ENCODE results near the gene BMP2K.

The BMP2K gene

DNA sequence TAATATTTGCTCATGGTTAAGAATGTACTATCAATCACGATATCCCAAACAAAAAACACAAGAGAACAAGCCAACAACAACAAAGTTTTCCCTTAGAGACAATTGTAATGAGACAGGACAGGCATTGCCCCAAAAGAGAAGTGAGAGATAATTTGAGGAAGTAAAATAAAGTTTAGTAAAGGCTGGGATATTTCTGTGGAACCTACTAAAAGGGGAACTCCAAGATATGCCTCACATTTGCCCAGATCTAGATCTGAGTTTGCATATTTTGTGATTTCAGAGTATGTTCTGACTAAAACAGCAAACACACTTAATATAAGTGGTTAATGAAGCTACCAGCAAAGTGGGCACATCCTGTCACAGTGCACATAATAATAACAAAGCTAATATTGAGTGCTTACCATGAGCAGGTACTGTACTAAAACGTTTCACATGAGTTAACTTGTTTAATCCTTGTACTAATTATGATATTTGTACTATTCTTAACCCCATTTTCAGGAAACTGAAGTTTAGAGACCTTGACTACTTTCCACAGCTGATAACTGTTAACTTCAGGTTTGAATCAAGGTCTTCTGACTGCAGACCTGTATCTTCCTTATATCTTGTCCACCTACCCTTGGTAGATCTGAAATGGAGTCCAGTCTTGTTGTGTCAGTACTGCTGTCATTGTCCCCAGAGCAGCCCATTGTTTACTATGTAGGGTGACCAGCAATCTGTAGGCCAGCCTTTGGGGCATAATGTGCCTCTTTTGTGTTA, 26.0 kb upstream of the BMP2K start:
- Histone ChIP-seq H3K27ac (no peak overlapping the region), H3K36me3 (no peaks in the 10 kb centered on the region), H3K4me3 (ENCODE audit: low read depth, low read length) (no peak overlapping the region), H3K9me3 (ENCODE audit: severe bottlenecking) (no peaks in the 10 kb centered on the region), H3K27me3 (ENCODE audit: insufficient read depth, low read depth, severe bottlenecking) (no peaks in the 10 kb centered on the region)
- TF ChIP-seq, protein P1, sequence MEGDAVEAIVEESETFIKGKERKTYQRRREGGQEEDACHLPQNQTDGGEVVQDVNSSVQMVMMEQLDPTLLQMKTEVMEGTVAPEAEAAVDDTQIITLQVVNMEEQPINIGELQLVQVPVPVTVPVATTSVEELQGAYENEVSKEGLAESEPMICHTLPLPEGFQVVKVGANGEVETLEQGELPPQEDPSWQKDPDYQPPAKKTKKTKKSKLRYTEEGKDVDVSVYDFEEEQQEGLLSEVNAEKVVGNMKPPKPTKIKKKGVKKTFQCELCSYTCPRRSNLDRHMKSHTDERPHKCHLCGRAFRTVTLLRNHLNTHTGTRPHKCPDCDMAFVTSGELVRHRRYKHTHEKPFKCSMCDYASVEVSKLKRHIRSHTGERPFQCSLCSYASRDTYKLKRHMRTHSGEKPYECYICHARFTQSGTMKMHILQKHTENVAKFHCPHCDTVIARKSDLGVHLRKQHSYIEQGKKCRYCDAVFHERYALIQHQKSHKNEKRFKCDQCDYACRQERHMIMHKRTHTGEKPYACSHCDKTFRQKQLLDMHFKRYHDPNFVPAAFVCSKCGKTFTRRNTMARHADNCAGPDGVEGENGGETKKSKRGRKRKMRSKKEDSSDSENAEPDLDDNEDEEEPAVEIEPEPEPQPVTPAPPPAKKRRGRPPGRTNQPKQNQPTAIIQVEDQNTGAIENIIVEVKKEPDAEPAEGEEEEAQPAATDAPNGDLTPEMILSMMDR (IDR thresholded peaks at IDR 0.05; ENCODE audit: low read depth, low read length), result no peak
- DNase-seq, result no peak

DNA sequence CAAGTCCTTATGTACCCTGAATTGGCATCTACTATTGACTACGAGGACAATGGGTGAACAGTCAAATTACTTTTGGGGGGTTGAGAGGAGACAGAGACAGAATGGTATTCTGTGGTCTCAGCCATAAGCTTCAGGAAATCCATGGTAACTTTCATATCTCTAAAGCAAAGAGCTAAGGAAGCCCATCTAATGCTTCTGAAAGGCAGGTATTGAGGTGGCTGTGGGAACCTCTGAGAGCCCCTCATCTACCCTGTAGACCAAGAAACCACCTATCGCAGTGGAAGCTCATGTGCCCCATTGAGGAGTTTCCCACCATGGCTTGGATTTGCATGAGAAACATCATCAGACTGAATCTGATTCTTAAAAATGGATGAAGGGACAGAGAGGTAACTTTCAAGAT, 23.1 kb upstream of the BMP2K start:
- no peak for DNase-seq
- H3K9me3 ChIP-seq (ENCODE audit: severe bottlenecking), result no peaks in the 10 kb centered on the region
- TF ChIP-seq, protein P1 (IDR thresholded peaks at IDR 0.05; ENCODE audit: low read depth, low read length), result no peak
- no peaks in the 10 kb centered on the region for H3K27me3 ChIP-seq (ENCODE audit: insufficient read depth, low read depth, severe bottlenecking)
- H3K36me3 ChIP-seq, result no peaks in the 10 kb centered on the region
- no peak overlapping the region for H3K27ac ChIP-seq
- H3K4me3 ChIP-seq (ENCODE audit: low read depth, low read length), result no peak overlapping the region

- no peak overlapping the region for H3K27ac ChIP-seq
- H3K36me3 ChIP-seq, result no peaks in the 10 kb centered on the region
- DNase-seq, result no peak
- no peaks in the 10 kb centered on the region for H3K27me3 ChIP-seq (ENCODE audit: insufficient read depth, low read depth, severe bottlenecking)
- H3K9me3 ChIP-seq (ENCODE audit: severe bottlenecking), result no peaks in the 10 kb centered on the region
- H3K4me3 ChIP-seq (ENCODE audit: low read depth, low read length), result no peak overlapping the region
- TF ChIP-seq, protein P1 (IDR thresholded peaks at IDR 0.05; ENCODE audit: low read depth, low read length), result no peak
These were observed 21.3 kb upstream of the BMP2K start for GRCh38 chr4:78754872-78755271.

DNA sequence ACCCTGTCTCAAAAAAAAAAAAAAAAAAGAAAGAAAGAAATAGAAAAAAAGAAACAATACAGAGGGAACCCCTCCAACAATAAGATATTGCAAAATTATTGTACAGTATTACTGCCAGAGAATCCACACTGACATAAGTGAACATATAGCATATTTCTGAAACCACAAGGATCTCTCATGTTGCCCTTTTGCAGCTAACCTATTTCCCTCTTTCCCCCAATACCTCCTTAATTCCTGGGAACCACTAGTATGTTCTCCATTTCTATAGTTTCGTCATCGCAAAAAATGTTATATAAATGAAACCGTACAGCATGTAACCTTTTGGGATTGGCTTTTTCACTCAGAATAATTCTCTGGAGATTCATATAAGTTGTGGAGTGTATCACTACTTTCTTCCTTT, 20.0 kb upstream of the BMP2K start:
- no peak overlapping the region for H3K27ac ChIP-seq
- no peak overlapping the region for H3K4me3 ChIP-seq (ENCODE audit: low read depth, low read length)
- no peaks in the 10 kb centered on the region for H3K9me3 ChIP-seq (ENCODE audit: severe bottlenecking)
- H3K36me3 ChIP-seq, result no peaks in the 10 kb centered on the region
- no peaks in the 10 kb centered on the region for H3K27me3 ChIP-seq (ENCODE audit: insufficient read depth, low read depth, severe bottlenecking)
- DNase-seq, result no peak
- TF ChIP-seq, protein P1 (IDR thresholded peaks at IDR 0.05; ENCODE audit: low read depth, low read length), result no peak

DNA sequence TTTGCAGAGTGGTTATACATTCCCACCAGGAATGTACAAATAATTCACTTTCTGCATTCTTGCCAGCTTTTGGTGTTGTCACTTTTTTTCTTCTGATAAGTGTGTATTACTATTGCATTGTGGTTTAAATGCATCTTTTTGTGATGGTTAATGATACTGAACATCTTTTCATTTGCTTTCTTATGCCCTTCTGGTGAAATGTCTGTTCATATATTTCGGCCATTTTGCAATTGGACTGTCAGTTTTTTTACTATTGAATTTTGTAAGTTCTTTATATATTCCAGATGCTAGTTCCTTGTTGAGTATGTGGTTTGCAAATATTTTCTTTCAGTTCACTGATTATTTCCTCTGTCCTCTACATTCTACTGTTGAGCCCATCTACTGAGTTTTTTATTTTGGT, 19.4 kb upstream of the BMP2K start:
- Histone ChIP-seq H3K27me3 (ENCODE audit: insufficient read depth, low read depth, severe bottlenecking) (no peaks in the 10 kb centered on the region), H3K27ac (no peak overlapping the region), H3K4me3 (ENCODE audit: low read depth, low read length) (no peak overlapping the region), H3K36me3 (no peaks in the 10 kb centered on the region), H3K9me3 (ENCODE audit: severe bottlenecking) (no peaks in the 10 kb centered on the region)
- TF ChIP-seq, protein P1 (IDR thresholded peaks at IDR 0.05; ENCODE audit: low read depth, low read length), result no peak
- no peak for DNase-seq

GRCh38 chr4:78757574-78757973, 18.6 kb upstream of the BMP2K start:
- no peaks in the 10 kb centered on the region for H3K9me3 ChIP-seq (ENCODE audit: severe bottlenecking)

More at GRCh38 chr4:78757574-78757973, 18.6 kb upstream of the BMP2K start:
- TF ChIP-seq, protein P1 (IDR thresholded peaks at IDR 0.05; ENCODE audit: low read depth, low read length), result no peak
- H3K27ac ChIP-seq, result no peak overlapping the region
- no peak for DNase-seq
- H3K4me3 ChIP-seq (ENCODE audit: low read depth, low read length), result no peak overlapping the region
- H3K36me3 ChIP-seq, result no peaks in the 10 kb centered on the region
- H3K27me3 ChIP-seq (ENCODE audit: insufficient read depth, low read depth, severe bottlenecking), result no peaks in the 10 kb centered on the region
